GM19351 (cell line): ENCODE results near the gene GLE1.
"Not testable (repeated sequence)": the region's sequence is repeated elsewhere in the genome, so short reads cannot be mapped to it uniquely, and the experiment has no call there.

ENCODE experiments used
- ATAC-seq: cut with Tn5 transposase; IDR thresholded peaks from one replicate; pipeline ENCODE4 v1.9.1; 2021; ENCODE audit warnings: mild to moderate bottlenecking, moderate library complexity; ENCODE audit not compliant: unreplicated experiment

The GLE1 gene

DNA sequence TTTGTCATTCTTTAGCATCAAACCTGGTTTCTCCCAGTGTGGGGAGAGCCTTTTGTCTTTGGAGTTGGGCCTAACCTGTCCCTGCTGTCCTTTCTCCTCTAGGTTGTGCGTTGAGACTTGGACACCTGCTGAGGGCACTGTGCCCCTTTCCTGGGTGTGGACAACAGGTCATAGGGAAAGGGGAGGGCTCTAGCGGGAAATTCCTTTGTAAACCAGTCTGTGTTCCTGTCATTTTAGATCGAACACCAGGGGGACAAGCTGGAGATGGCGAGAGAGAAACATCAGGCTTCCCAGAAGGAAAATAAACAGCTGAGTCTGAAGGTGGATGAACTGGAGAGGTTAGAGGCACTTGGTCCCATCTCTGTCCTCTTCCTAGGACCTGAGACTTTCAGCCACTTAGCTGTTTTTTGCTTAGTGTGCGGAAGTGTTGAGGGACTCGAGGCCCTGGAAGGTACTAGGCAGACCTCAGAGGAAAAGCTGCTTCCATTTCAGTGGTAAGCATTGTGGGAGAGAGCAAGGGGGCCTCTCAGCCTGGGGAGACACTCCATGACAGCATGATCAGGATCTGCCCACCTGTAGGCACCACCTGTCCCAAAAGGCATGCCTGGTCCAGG, 8.6 kb upstream of the GLE1 start:
- ATAC-seq, result no peak

GRCh38 chr9:128497824-128498610, 6.5 kb upstream of the GLE1 start:
- no peak for ATAC-seq

DNA sequence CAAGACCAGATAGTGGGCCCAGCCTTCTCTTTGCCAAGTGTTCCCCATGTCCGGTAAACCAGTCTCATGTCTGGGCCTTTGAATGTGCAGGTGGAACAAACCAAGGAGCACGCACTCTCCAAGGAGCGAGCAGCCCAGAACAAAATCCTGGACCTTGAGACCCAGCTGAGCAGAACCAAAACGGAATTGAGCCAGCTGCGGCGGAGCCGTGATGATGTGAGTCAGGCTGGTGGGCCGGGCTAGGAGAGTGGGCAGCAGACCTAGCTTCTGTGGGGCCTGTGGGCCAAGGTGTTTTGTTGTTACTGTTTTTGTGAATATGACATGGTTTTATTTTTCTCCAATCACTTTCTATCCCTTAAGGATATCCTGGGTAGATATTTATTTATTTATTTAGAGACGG, 5.6 kb upstream of the GLE1 start:
- ATAC-seq, result no peak

- no peak for ATAC-seq
These were observed 4.6 kb upstream of the GLE1 start for GRCh38 chr9:128499920-128500319.

DNA sequence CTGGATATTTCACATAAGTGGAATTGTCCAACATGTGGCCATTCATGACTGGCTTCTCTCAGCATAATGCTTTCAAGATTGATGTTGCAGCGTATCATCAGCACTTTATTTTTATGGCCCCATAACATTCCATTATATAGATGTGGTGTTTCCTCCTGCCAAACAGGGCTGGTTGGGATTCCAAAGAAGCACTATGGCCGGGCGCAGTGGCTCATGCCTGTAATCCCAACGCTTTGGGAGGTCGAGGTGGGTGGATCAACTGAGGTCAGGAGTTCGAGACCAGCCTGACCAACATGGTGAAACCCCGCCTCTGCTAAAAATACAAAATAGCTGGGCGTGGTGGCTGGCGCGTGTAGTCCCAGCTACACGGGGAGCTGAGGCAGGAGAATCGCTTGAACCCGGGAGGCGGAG, 1.1 kb upstream of the GLE1 start:
- ATAC-seq, result not testable (repeated sequence)

DNA sequence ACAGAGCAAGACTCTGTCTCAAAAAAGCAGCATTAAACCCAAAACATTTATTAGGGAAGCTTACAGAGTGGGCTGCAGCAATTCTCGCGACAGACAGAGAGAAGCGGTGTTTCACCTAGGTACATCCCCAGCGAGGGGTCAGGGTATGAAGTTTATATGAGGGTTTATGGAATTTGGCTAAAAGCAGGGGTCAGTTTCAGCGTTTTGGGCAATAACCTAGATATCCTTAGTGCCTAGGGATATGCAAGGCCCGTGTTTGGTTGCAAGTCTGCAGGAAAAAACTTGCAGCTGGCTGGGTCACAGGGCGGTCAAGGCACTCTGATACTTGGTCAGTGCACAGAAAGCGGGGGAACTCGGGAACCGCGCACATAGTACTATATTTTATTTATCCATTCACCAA, 649 bp upstream of the GLE1 start:
- ATAC-seq, result no peak

GRCh38 chr9:128505414-128505765, 871 bp downstream of the GLE1 start:
- no peak for ATAC-seq

GRCh38 chr9:128505906-128506305, 1.4 kb downstream of the GLE1 start:
- ATAC-seq, result not testable (repeated sequence)

- no peak for ATAC-seq
These were observed 8.3 kb downstream of the GLE1 start for GRCh38 chr9:128512820-128513219.

GRCh38 chr9:128521956-128522355, 17.4 kb downstream of the GLE1 start:
- no peak for ATAC-seq

- ATAC-seq, result no peak
These were observed 18.8 kb downstream of the GLE1 start for GRCh38 chr9:128523199-128523925.

DNA sequence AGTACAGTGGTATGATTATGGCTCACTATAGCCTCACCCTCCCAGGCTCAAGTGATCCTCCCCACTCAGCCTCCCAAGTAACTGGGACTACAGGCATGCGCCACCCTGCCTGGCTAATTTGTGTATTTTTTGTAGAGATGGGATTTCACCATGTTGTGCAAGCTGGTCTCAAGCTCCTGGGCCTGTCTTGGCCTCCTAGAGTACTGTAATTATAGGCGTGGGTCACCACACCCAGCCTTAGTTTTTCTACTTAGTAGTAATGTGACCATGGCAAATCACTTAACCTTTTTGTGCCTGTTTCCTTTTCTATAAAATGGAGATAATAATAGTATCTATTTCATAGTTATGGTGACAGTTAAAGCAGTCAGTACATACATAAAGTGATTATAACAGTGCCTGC, 22.2 kb downstream of the GLE1 start:
- ATAC-seq, result no peak

DNA sequence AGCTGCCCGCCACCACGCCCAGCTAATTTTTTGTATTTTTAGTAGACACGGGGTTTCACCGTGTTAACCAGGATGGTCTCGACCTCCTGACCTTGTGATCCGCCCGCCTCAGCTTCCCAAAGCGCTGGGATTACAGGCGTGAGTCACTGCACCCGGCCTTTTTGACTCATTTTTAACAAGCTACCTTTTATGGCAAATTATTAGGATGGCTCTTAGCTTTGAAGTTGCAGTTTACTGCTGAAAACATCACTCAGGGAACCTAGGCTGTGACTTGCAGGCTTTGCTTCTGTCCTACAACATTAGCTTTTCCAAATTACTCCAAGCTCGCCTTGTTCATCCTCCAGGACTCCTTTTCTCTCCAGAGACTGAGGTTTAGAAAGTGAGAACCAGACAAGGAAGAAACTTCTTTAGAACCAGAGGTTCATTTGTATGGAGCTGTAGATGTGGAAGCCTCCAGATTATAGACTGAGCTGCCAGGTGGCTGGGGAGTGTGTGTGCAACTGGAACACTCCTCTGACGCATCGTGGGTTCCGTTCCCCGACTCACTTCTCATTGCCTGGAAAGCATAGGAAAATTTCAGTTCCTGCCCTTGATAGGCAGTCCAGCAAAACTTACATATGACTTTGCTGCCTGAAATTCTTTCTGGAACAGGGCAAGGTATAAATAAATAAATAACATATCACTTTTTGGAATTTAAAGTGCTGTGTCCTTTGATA, 24.1 kb downstream of the GLE1 start:
- ATAC-seq, result no peak

DNA sequence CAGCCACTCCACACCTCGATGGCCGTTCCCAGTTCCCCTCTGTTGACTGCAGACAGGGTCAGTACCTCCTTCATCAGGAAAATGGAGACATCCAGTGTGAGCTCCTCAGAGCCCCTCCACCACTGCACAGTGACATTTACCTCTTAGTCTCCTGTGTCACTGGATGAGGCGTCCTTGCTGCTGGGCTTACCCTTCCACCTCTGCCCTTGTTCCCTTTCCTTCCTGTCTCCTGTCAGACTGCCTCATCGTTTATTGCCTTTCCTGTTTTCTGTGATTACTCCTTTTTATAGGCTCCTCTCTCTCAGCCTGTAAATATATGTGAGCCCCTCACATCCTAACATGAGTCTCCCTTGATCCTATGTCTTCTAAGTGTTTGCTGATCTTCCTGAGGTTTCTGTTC, 24.7 kb downstream of the GLE1 start:
- no peak for ATAC-seq

DNA sequence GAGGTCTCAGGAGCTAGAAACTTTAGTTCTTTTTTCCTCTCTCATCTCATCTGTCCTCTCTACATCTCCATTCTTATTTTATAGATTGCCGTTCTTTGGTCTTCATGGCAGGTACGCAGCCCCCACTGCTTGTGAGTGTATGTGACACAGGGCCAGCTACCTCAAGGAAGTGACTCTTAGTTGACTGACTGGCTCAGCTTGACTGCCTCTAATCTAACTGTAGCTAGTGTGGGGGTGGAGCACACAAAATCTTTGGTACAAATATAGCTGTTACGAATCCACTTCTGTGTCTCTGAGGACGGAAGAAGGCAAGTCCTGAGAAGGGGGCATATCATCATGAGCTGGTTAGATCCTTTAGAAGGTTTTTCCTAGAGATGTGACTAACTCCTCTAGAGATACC, 28.1 kb downstream of the GLE1 start:
- ATAC-seq, result no peak

- ATAC-seq, result no peak
These were observed 36.3 kb downstream of the GLE1 start for GRCh38 chr9:128540634-128541360.

GRCh38 chr9:128546504-128546903, 42.0 kb downstream of the GLE1 start:
- ATAC-seq, result no peak

DNA sequence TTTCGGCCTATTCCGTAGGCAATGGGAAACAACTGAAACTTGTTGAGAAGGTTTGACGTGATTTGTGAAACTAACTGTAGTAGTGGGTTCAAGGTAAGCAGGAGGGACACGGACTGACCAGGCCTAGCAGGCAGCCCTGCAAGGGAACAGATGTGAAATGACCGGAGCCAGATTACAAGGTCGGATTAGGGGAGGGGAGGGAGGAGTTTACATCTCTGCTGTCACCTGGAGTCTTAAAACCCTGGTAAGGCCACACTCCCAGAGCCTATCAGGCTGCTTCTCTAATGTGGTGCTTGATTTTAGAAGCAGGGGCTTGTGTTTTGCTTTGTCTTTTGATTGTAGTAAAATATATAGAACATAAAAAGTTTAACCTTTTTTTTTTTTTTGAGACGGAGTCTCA, 44.4 kb downstream of the GLE1 start:
- ATAC-seq, result no peak

- ATAC-seq, result no peak
These were observed 45.7 kb downstream of the GLE1 start for GRCh38 chr9:128550226-128550625.

DNA sequence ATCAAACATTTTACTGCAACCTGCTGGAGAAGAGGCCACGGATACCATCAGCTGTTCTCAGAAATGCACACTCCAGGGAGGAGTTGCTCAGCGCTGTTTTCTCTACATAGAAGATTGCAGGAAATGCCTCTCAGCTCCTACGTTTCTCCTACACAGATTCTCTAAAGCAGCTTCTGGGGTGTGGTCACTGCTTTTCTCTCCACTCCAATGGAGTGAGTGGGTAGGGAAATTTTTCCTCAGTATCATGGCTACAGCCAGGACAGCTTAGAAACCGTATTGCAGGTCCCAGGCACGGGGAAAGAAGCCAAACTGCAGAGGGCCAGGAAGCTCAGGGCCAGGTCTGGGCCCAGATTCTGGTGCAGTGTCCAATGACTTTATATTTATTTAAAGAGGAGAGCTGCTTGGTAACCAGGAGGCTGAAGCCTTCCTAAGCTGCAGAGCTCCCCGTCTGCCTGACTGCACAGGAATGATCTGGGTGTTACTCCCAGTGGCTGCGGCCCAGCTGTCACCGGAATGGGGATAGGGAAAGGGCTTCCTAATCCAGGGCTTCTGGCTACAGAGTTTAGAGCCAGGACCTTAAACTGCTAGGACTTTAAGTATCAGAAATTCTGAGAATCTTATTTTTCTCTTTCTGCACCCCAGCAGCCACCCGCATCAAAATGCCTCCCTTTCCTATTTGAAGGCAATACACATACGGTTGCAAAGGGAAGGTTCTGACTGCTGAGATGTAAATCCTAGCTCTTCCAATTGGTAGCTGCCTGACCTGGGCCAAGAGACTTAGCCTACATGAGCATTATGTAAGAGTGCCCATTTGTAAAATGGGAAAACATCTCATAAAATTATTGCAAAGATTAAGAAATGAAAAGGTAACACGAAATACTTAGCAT, 46.5 kb downstream of the GLE1 start:
- ATAC-seq, result no peak
